GM23338 (cell line): Measurements from ENCODE around the gene COPS7B. TPM values are rescaled to one million over a fixed set of nuclear protein-coding genes. Genes with fewer than 3 reads are reported as not detected.

ENCODE experiments used
- ATAC-seq: fragments of 200-7000 bp; cut with Tn5 transposase; 3 replicates; pipeline ENCODE4 v1.9.1; 2020
- DNase-seq: peaks from one replicate; pipeline ENCODE4 v3.0.0-alpha.2; 2015; ENCODE audit warnings: low spot score
- H2AFZ ChIP-seq: fragments of 200-600 bp; sonication (generic); 2 replicates; pipeline ENCODE4 v1.8.0; 2016; ENCODE audit warnings: antibody characterized with exemption, mild to moderate bottlenecking, moderate library complexity
- H3F3A ChIP-seq: fragments of 200-600 bp; sonication (generic); replicated peaks from 2 replicates; pipeline ENCODE4 v1.8.0; 2017; ENCODE audit warnings: antibody characterized with exemption, mixed run types, low read depth
- H3K27ac ChIP-seq: fragments of 200-600 bp; sonication (generic); 2 replicates; pipeline ENCODE4 v1.6.1; 2016; ENCODE audit warnings: low read depth
- H3K27me3 ChIP-seq: fragments of 200-600 bp; sonication (generic); 2 replicates; pipeline ENCODE4 v1.8.0; 2016; ENCODE audit warnings: mild to moderate bottlenecking, mixed run types, moderate library complexity; ENCODE audit not compliant: insufficient read depth
- H3K36me3 ChIP-seq: fragments of 200-600 bp; sonication (generic); 2 replicates; pipeline ENCODE4 v1.8.0; 2016; ENCODE audit warnings: mild to moderate bottlenecking; ENCODE audit not compliant: insufficient read depth
- H3K4me1 ChIP-seq: fragments of 200-600 bp; sonication (generic); 2 replicates; pipeline ENCODE4 v1.8.0; 2016; ENCODE audit warnings: mild to moderate bottlenecking, moderate library complexity; ENCODE audit not compliant: insufficient read depth
- H3K4me2 ChIP-seq: fragments of 200-600 bp; sonication (generic); 2 replicates; pipeline ENCODE4 v1.7.1; 2017; ENCODE audit warnings: mixed run types
- H3K4me3 ChIP-seq: fragments of 200-600 bp; sonication (generic); 2 replicates; pipeline ENCODE4 v1.6.1; 2016; ENCODE audit warnings: mixed run types
- H3K79me2 ChIP-seq: fragments of 200-600 bp; sonication (generic); replicated peaks from 2 replicates; pipeline ENCODE4 v1.8.0; 2017; ENCODE audit warnings: mild to moderate bottlenecking; ENCODE audit not compliant: insufficient read depth
- H3K9me2 ChIP-seq: fragments of 200-600 bp; sonication (generic); 2 replicates; pipeline ENCODE4 v1.8.0; 2017; ENCODE audit not compliant: insufficient read depth
- H4K20me1 ChIP-seq: fragments of 200-600 bp; sonication (generic); replicated peaks from 2 replicates; pipeline ENCODE4 v1.8.0; 2017; ENCODE audit warnings: mild to moderate bottlenecking; ENCODE audit not compliant: insufficient read depth
- H3K27ac Mint-ChIP-seq: 2 replicates; pipeline ENCODE4 v1.8.0; 2020; ENCODE audit warnings: inconsistent platforms, mild to moderate bottlenecking, moderate library complexity, mixed read lengths
- H3K27me3 Mint-ChIP-seq: 3 replicates; pipeline ENCODE4 v1.8.0; 2022; ENCODE audit warnings: low read depth, mild to moderate bottlenecking, moderate library complexity, mixed read lengths, inconsistent platforms; ENCODE audit not compliant: insufficient read depth, poor library complexity
- H3K36me3 Mint-ChIP-seq: 3 replicates; pipeline ENCODE4 v1.8.0; 2021; ENCODE audit warnings: low read depth, mild to moderate bottlenecking, inconsistent platforms, moderate library complexity, mixed read lengths
- H3K4me1 Mint-ChIP-seq: 3 replicates; pipeline ENCODE4 v1.8.0; 2020; ENCODE audit warnings: mild to moderate bottlenecking, inconsistent platforms, mixed read lengths
- H3K4me3 Mint-ChIP-seq: 3 replicates; pipeline ENCODE4 v1.8.0; 2021; ENCODE audit warnings: moderate library complexity, mild to moderate bottlenecking, inconsistent platforms, mixed read lengths
- H3K9me3 Mint-ChIP-seq: 3 replicates; pipeline ENCODE4 v1.8.0; 2020; ENCODE audit warnings: moderate library complexity, mild to moderate bottlenecking, inconsistent platforms, mixed read lengths
- CREB1 ChIP-seq: fragments of 250-450 bp; sonication (Bioruptor Pico); IDR thresholded peaks from 2 replicates; pipeline ENCODE4 v1.5.0; 2020; ENCODE audit warnings: low read depth, mild to moderate bottlenecking, moderate library complexity
- CTCF ChIP-seq, 2 experiments: fragments of 200-600 bp in 1 of 2; sonication (generic) in 1 of 2; conservative IDR thresholded peaks; 2 replicates each; pipeline versions ENCODE4 v1.5.1 to v1.6.1; 2016 to 2017; ENCODE audit warnings: antibody characterized with exemption in 2 of 2, low read depth in 2 of 2, mild to moderate bottlenecking in 2 of 2, moderate library complexity in 1 of 2
- EZH2 ChIP-seq: fragments of 200-600 bp; sonication (generic); IDR thresholded peaks from one replicate; pipeline ENCODE4 v1.8.0; 2017; ENCODE audit warnings: antibody characterized with exemption, mild to moderate bottlenecking, low read depth; ENCODE audit not compliant: unreplicated experiment
- EZH2phosphoT487 ChIP-seq: fragments of 200-600 bp; sonication (generic); IDR thresholded peaks from one replicate; pipeline ENCODE4 v1.8.1; 2018; ENCODE audit warnings: antibody characterized with exemption; ENCODE audit not compliant: unreplicated experiment
- JUNB ChIP-seq: IDR thresholded peaks from one replicate; pipeline ENCODE4 v1.6.1; 2016; ENCODE audit warnings: antibody characterized with exemption; ENCODE audit not compliant: unreplicated experiment
- NANOG ChIP-seq: IDR thresholded peaks from 2 replicates; pipeline ENCODE4 v1.6.1; 2016; ENCODE audit warnings: antibody characterized with exemption, borderline replicate concordance
- POLR2AphosphoS5 ChIP-seq: IDR thresholded peaks from 2 replicates; pipeline ENCODE4 v1.6.1; 2016; ENCODE audit warnings: antibody characterized with exemption, low read depth
- STAT1 ChIP-seq: IDR thresholded peaks from one replicate; pipeline ENCODE4 v1.6.1; 2016; ENCODE audit warnings: antibody characterized with exemption; ENCODE audit not compliant: unreplicated experiment
- ZNF114 ChIP-seq: fragments of 250-450 bp; sonication (Bioruptor Pico); IDR thresholded peaks from 2 replicates; pipeline ENCODE4 v1.5.0; 2020; ENCODE audit warnings: mild to moderate bottlenecking, moderate library complexity
- ZNF331 ChIP-seq: fragments of 250-450 bp; sonication (Bioruptor Pico); IDR thresholded peaks from 2 replicates; pipeline ENCODE4 v1.5.0; 2020; ENCODE audit warnings: low read depth, mild to moderate bottlenecking, moderate library complexity
- ZNF462 ChIP-seq: fragments of 250-450 bp; sonication (Bioruptor Pico); IDR thresholded peaks from 2 replicates; pipeline ENCODE4 v1.5.0; 2020; ENCODE audit warnings: mild to moderate bottlenecking, moderate library complexity
- polyA plus RNA-seq: library from polyadenylated mRNA; unstranded; fragments of >200 nt; fragmentation: Nextera tagmentation; extraction: Ambion mirVana; gene quantifications from 2 replicates; pipeline ENCODE4 v1.2.1, GENCODE V29; 2016
- total RNA-seq: library from RNA; depleted of rRNA; stranded (reverse); fragments of >200 nt; shearing (Covaris generic); gene quantifications from 2 replicates; pipeline ENCODE4 v1.2.3, GENCODE V29; 2014
- TF ChIP-seq, protein P1 (sequence below): IDR thresholded peaks from one replicate; pipeline ENCODE4 v1.6.1; 2018; ENCODE audit warnings: antibody characterized with exemption; ENCODE audit not compliant: unreplicated experiment
- TF ChIP-seq, protein P2 (sequence below): IDR thresholded peaks from 2 replicates; pipeline ENCODE4 v1.6.1; 2016; ENCODE audit warnings: antibody characterized with exemption

The COPS7B gene
- total and polyA plus RNA-seq, 2 experiments from 2014 or later, result 40.9 to 63.7 TPM

DNA sequence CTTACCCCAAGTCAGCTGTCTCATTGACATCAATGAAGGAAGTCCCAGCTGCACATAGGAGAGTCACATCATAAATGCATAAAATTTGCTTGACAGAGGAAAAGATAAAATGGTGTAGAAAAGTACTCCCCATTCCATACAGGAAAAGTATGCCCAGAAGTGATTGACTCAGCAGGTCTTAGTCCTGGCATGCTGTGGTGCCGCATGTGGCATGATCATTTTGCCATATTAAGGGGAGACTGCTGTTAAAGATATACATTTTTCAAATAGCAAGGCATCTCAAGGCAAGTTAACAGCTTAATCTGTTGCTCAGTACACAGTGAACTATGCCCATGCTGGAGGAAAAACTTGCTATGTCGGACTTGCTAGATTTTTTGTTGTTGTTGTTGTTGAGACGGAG, 8.1 kb downstream of the COPS7B start:
- Histone ChIP-seq H3K4me1 (no peaks in the 10 kb centered on the region), H3K4me2 (no peak overlapping the region), H3K9me2 (no peaks in the 10 kb centered on the region), H3F3A (0 out of 2 replicates have a peak, but pooled peaks cover 4% of the 10 kb centered on the region), H3K4me3 (no peak overlapping the region), H2AFZ (no peak overlapping the region), H4K20me1 (peaks cover 11% of the 10 kb centered on the region), H3K27me3 (no peaks in the 10 kb centered on the region), H3K36me3 (peaks cover 18% of the 10 kb centered on the region), H3K79me2 (peaks cover 46% of the 10 kb centered on the region), H3K27ac (0 out of 2 replicates have a peak overlapping the region, but pooled peaks have one; percentile 9)
- Mint-ChIP-seq H3K4me3 (no peak overlapping the region), H3K27me3 (peaks cover 2% of the 10 kb centered on the region), H3K9me3 (no peaks in the 10 kb centered on the region), H3K27ac (0 out of 2 replicates have a peak overlapping the region, but pooled peaks have one; percentile 9), H3K4me1 (no peaks in the 10 kb centered on the region), H3K36me3 (peaks cover 54% of the 10 kb centered on the region)
- DNase-seq (no peak), ATAC-seq (no peak)
- TF ChIP-seq CREB1 (CRISPR knock-in tag) (no peak), POLR2AphosphoS5 (no peak), NANOG (no peak), EZH2 (no peak), STAT1 (no peak), ZNF114 (CRISPR knock-in tag) (no peak), CTCF (conservative IDR thresholded peaks at IDR 0.05; ENCODE audit: low read depth in 2 of 2) (no peak), JUNB (no peak), EZH2phosphoT487 (no peak), ZNF331 (CRISPR knock-in tag) (no peak), ZNF462 (CRISPR knock-in tag) (no peak)
- TF ChIP-seq, protein P1, sequence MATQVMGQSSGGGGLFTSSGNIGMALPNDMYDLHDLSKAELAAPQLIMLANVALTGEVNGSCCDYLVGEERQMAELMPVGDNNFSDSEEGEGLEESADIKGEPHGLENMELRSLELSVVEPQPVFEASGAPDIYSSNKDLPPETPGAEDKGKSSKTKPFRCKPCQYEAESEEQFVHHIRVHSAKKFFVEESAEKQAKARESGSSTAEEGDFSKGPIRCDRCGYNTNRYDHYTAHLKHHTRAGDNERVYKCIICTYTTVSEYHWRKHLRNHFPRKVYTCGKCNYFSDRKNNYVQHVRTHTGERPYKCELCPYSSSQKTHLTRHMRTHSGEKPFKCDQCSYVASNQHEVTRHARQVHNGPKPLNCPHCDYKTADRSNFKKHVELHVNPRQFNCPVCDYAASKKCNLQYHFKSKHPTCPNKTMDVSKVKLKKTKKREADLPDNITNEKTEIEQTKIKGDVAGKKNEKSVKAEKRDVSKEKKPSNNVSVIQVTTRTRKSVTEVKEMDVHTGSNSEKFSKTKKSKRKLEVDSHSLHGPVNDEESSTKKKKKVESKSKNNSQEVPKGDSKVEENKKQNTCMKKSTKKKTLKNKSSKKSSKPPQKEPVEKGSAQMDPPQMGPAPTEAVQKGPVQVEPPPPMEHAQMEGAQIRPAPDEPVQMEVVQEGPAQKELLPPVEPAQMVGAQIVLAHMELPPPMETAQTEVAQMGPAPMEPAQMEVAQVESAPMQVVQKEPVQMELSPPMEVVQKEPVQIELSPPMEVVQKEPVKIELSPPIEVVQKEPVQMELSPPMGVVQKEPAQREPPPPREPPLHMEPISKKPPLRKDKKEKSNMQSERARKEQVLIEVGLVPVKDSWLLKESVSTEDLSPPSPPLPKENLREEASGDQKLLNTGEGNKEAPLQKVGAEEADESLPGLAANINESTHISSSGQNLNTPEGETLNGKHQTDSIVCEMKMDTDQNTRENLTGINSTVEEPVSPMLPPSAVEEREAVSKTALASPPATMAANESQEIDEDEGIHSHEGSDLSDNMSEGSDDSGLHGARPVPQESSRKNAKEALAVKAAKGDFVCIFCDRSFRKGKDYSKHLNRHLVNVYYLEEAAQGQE, result no peak
- TF ChIP-seq, protein P2, sequence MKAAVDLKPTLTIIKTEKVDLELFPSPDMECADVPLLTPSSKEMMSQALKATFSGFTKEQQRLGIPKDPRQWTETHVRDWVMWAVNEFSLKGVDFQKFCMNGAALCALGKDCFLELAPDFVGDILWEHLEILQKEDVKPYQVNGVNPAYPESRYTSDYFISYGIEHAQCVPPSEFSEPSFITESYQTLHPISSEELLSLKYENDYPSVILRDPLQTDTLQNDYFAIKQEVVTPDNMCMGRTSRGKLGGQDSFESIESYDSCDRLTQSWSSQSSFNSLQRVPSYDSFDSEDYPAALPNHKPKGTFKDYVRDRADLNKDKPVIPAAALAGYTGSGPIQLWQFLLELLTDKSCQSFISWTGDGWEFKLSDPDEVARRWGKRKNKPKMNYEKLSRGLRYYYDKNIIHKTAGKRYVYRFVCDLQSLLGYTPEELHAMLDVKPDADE, result no peak
